ENCODE results near the gene PIGA.

GRCh38 chrX:15359701-15360100 is 24.4 kb upstream of the PIGA start:
- no peak for TF ChIP-seq CTCF (IDR thresholded peaks at IDR 0.05)
- TF ChIP-seq POLR2A (IDR thresholded peaks at IDR 0.05; ENCODE audit: low read depth): no peak

Measured in esophagus muscularis mucosa (tissue), 3 donors.